GM10266 (cell line): ENCODE results near the gene OAT.

Source experiments
- DNase-seq: peaks from one replicate; pipeline ENCODE4 v3.0.0; 2012; ENCODE audit errors: extremely low spot score
- TF ChIP-seq, protein P1 (sequence below): IDR thresholded peaks from 2 replicates; pipeline ENCODE4 v1.5.1; 2012; ENCODE audit warnings: mild to moderate bottlenecking, low read depth; ENCODE audit not compliant: control insufficient read depth, insufficient read depth; ENCODE audit errors: missing control alignments

The OAT gene

DNA sequence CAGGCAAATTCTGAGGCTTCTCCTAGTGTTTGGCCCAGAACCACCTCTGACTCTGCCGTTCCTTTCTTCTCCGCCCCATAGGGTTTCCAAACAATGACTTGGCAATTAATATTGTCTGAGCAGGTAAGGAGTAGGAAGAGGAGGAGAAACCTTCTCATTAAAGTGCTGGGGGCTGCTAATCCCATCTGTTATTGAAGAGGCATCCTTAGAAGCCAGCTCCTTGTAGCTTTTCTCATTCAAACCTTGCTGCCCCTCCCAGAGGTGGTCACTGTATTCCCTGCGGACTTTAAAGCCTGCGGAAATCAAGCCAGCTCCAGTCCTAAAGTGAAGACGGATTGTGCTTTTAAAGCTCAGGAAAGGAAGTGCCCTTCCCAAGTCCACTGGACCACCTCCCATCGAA lies 32.6 kb upstream of the OAT start:
- TF ChIP-seq, protein P1, sequence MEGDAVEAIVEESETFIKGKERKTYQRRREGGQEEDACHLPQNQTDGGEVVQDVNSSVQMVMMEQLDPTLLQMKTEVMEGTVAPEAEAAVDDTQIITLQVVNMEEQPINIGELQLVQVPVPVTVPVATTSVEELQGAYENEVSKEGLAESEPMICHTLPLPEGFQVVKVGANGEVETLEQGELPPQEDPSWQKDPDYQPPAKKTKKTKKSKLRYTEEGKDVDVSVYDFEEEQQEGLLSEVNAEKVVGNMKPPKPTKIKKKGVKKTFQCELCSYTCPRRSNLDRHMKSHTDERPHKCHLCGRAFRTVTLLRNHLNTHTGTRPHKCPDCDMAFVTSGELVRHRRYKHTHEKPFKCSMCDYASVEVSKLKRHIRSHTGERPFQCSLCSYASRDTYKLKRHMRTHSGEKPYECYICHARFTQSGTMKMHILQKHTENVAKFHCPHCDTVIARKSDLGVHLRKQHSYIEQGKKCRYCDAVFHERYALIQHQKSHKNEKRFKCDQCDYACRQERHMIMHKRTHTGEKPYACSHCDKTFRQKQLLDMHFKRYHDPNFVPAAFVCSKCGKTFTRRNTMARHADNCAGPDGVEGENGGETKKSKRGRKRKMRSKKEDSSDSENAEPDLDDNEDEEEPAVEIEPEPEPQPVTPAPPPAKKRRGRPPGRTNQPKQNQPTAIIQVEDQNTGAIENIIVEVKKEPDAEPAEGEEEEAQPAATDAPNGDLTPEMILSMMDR: no peak
- no peak for DNase-seq

GRCh38 chr10:124450783-124451057 lies 32.0 kb upstream of the OAT start:
- TF ChIP-seq, protein P1: no peak
- no peak for DNase-seq

- peak; percentile 38 for DNase-seq
- TF ChIP-seq, protein P1: no peak
Observed at GRCh38 chr10:124450012-124450782, 31.5 kb upstream of the OAT start, which contains the start of gene NKX1-2. TSS of gene NKX1-2 (minus strand) at chr10:124450035. CDS start at chr10:124449943, 92 bp downstream.

DNA sequence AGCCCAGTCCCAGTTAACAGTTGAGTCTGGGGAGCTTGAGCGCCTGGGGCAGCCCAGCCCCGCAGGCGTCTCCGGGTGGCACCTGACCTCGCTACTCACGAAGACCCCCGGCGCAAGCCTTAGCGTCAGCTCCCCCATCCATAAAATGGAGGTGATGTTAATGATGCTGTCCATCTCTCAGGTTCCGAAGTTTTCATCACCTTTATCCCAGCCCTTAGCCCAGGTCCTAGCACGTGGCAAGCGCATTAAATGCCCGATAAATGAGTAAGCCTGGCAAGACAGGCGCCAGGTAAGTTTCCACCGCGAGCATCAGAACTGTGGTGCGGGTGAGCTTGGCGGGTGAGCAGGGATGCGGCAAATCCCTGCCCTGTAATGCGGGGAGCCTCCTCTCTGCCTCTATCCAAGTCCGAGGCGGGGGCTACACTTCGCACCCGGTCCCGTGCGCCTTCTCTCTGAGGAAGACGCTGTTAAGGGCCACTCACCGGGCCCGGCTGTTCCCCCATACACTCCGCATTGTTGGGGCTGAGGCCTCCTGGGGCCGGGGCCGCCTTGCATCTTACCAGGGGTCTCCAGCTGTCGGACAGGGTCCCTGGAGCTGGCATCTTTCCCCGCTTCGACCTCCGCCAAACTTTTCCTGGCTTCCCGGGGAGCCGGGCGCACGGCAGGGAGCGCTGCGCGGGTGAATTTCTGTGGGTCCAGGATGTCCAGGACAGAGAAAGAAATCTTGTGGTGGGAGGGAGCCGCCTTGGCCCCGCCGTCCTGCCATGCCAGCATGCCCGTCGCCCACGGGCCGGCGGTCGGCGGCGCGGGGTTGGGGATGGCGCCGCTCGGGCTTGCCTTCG lies 30.7 kb upstream of the OAT start:
- TF ChIP-seq, protein P1: no peak
- DNase-seq: peak; percentile 16

GRCh38 chr10:124448696-124449169 lies 30.0 kb upstream of the OAT start:
- peak; percentile 33 for DNase-seq
- TF ChIP-seq, protein P1: no peak

DNA sequence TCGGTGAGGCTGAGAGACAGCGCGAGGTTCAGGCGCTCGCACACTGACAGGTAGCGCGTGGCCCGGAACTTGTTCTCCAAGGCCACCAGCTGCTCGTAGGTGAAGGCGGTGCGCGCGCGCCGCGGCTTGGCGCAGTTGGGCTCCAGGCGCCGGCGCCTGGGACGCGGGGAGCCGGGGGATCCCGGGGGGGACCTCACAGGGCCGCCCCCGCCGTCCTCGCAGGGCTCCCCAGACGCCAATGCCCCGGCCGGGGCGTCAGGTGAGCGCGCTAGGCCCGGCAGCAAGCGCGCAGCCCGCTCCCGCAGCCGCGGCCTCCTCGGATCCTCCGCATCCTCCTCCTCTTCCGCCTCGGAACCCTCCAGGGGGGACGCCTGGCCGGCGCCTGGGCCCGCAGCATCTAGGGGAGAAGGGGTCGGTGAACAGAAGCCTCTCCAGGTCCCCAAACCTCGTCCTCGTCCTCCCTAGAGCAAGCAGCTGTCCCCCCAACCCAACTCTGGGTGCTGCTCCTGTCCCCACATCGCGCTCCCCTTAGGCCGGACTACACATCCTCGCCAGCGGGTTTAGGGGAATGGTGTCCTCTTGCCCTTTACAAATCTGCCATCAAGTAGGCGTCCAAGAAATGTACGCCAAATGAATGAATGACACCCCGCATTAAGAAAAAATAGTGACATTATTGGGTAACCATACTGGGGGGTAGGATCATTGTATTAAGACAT lies 29.2 kb upstream of the OAT start:
- DNase-seq: peak; percentile 33
- TF ChIP-seq, protein P1: no peak
